Stimulated activated CD4-positive, alpha-beta T cell treated with anti-CD3 and anti-CD28 coated beads, TNF-alpha, amount 100 ng/mL, for 1 hour (primary cell): ENCODE measurements around the gene AMMECR1.
"Not testable (repeated sequence)": the region's sequence is repeated elsewhere in the genome, so short reads cannot be mapped to it uniquely, and the experiment has no call there.

ENCODE experiments used
- DNase-seq, 3 donors: peaks; one replicate each; pipeline ENCODE4 v3.0.0-alpha.2; 2020; ENCODE audit warnings: low read depth in 3 of 3, low spot score in 1 of 3

The AMMECR1 gene

GRCh38 chrX:110259117-110259516, 58.8 kb downstream of the AMMECR1 start:
- DNase-seq, result no peak

GRCh38 chrX:110258552-110258951, 59.3 kb downstream of the AMMECR1 start:
- DNase-seq, result no peak

- no peak for DNase-seq
Measured at GRCh38 chrX:110257889-110258288, 60.0 kb downstream of the AMMECR1 start.

- no peak for DNase-seq
Measured at GRCh38 chrX:110252711-110253110, 65.2 kb downstream of the AMMECR1 start.

- no peak for DNase-seq
Measured at GRCh38 chrX:110251961-110252360, 65.9 kb downstream of the AMMECR1 start.

- no peak for DNase-seq
Measured at GRCh38 chrX:110251526-110251925, 66.4 kb downstream of the AMMECR1 start.

GRCh38 chrX:110250847-110251246, 67.0 kb downstream of the AMMECR1 start:
- DNase-seq, result no peak

GRCh38 chrX:110248578-110248977, 69.3 kb downstream of the AMMECR1 start:
- no peak for DNase-seq

- no peak for DNase-seq
Measured at GRCh38 chrX:110245011-110245410, 72.9 kb downstream of the AMMECR1 start.

GRCh38 chrX:110242371-110242770, 75.5 kb downstream of the AMMECR1 start:
- DNase-seq, result no peak

GRCh38 chrX:110241816-110242215, 76.1 kb downstream of the AMMECR1 start:
- no peak for DNase-seq

GRCh38 chrX:110238259-110238658, 79.6 kb downstream of the AMMECR1 start:
- DNase-seq, result peak in 2 of 3 donors; percentile 13 to 18

GRCh38 chrX:110231485-110231884, 86.4 kb downstream of the AMMECR1 start:
- DNase-seq, result not testable (repeated sequence)

GRCh38 chrX:110229497-110230111, 88.3 kb downstream of the AMMECR1 start:
- peak; percentile 45 to 53 (median 52) for DNase-seq

GRCh38 chrX:110228453-110228852, 89.4 kb downstream of the AMMECR1 start:
- DNase-seq, result no peak

GRCh38 chrX:110226931-110227330, 91.0 kb downstream of the AMMECR1 start:
- no peak for DNase-seq

- no peak for DNase-seq
Measured at GRCh38 chrX:110224926-110225617, 92.8 kb downstream of the AMMECR1 start.

- no peak for DNase-seq
Measured at GRCh38 chrX:110222497-110223257, 95.2 kb downstream of the AMMECR1 start.

GRCh38 chrX:110219920-110220319, 98.0 kb downstream of the AMMECR1 start:
- no peak for DNase-seq

GRCh38 chrX:110218591-110218990, 99.3 kb downstream of the AMMECR1 start:
- DNase-seq, result no peak

- no peak for DNase-seq
Measured at GRCh38 chrX:110216027-110216426, 101.9 kb downstream of the AMMECR1 start.

- no peak for DNase-seq
Measured at GRCh38 chrX:110215411-110215810, 102.5 kb downstream of the AMMECR1 start.
